Breast epithelium (tissue), 4 donors: ENCODE results near the gene PTPRM. TPM values are rescaled to one million over a fixed set of nuclear protein-coding genes. Genes with fewer than 3 reads are reported as not detected.

Source experiments
- DNase-seq, 2 donors: peaks; one replicate each; pipeline ENCODE4 v3.0.0-alpha.2; 2019; ENCODE audit warnings: low spot score in 2 of 2
- H3K27ac ChIP-seq, 2 donors: fragments of 200-600 bp; sonication (generic) in 1 of 2; one replicate each; pipeline ENCODE4 v1.5.1; 2016 to 2019; ENCODE audit warnings: mild to moderate bottlenecking in 1 of 2
- H3K27me3 ChIP-seq, 2 donors: fragments of 200-600 bp; sonication (generic) in 1 of 2; one replicate each; pipeline versions ENCODE4 v1.5.1 to v1.6.0; 2017 to 2019; ENCODE audit warnings: control low read depth in 1 of 2, mild to moderate bottlenecking in 1 of 2
- H3K36me3 ChIP-seq: fragments of 200-600 bp; one replicate; pipeline ENCODE4 v1.5.1; 2019
- H3K4me1 ChIP-seq, 2 donors: fragments of 200-600 bp; sonication (generic); one replicate each; pipeline ENCODE4 v1.5.1; 2016 to 2019; ENCODE audit warnings: control low read depth in 1 of 2
- H3K4me3 ChIP-seq, 3 donors: fragments of 200-600 bp; sonication (generic); 1 replicate in 2 of 3; 2 replicates in 1 of 3; pipeline ENCODE4 v1.5.1; 2016 to 2019; ENCODE audit warnings: mild to moderate bottlenecking in 3 of 3, moderate library complexity in 2 of 3
- H3K9me3 ChIP-seq, 2 donors: fragments of 200-600 bp; sonication (generic) in 1 of 2; one replicate each; pipeline ENCODE4 v1.5.1; 2016 to 2019; ENCODE audit warnings: control low read depth in 1 of 2
- POLR2A ChIP-seq: fragments of 450-650 bp; IDR thresholded peaks from one replicate; pipeline ENCODE4 v1.6.1; 2016; ENCODE audit warnings: antibody characterized with exemption, mild to moderate bottlenecking, moderate library complexity
- POLR2AphosphoS5 ChIP-seq, 3 donors: sonication (generic); formaldehyde crosslinking; IDR thresholded peaks; one replicate each; pipeline ENCODE4 v1.6.1; 2017; ENCODE audit warnings: antibody characterized with exemption in 3 of 3
- intact Hi-C: fragments of 100-400 bp; cut with DNase I; formaldehyde crosslinking; loops from one replicate; pipeline ENCODE4 v1.15.1; 2023; ENCODE audit warnings: low total_unique reads
- total RNA-seq, 3 donors: library from RNA; depleted of rRNA; stranded (reverse); fragments of >200 nt; gene quantifications; one replicate each; pipeline ENCODE4 v1.1.0, GENCODE V29; 2016
- TF ChIP-seq, protein P1 (sequence below), 3 donors: fragments of 450-650 bp; IDR thresholded peaks; one replicate each; pipeline ENCODE4 v1.5.1; 2016 to 2017; ENCODE audit warnings: antibody characterized with exemption in 3 of 3, mild to moderate bottlenecking in 3 of 3, moderate library complexity in 3 of 3

The PTPRM gene
- total RNA-seq, 3 donors from 2014 or later = 41.7 to 181 (median 140) TPM

DNA sequence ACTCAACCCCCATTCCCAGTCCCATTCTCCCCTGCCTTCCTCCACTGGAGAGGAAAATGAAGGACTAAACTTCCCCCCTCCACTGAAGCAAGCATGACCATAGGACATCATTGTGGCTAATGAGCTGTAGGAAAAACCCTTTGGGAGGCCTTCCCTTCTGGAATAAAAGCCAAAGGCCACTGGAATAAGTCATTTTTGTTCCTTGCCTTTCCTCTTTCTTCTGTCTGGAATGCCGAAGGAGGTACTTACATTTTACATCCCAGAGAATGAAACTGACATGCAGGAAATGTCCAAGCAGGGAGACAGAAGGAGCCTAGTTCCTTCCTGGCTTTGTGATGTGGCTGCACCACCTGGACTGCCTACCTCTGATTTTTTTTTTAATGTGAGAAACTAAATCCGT lies 9.1 kb upstream of the PTPRM start:
- no peaks in the 10 kb centered on the region for H3K9me3 ChIP-seq
- H3K36me3 ChIP-seq = no peaks in the 10 kb centered on the region
- no peaks in the 10 kb centered on the region for H3K4me1 ChIP-seq
- H3K4me3 ChIP-seq = no peak overlapping the region
- TF ChIP-seq, protein P1, sequence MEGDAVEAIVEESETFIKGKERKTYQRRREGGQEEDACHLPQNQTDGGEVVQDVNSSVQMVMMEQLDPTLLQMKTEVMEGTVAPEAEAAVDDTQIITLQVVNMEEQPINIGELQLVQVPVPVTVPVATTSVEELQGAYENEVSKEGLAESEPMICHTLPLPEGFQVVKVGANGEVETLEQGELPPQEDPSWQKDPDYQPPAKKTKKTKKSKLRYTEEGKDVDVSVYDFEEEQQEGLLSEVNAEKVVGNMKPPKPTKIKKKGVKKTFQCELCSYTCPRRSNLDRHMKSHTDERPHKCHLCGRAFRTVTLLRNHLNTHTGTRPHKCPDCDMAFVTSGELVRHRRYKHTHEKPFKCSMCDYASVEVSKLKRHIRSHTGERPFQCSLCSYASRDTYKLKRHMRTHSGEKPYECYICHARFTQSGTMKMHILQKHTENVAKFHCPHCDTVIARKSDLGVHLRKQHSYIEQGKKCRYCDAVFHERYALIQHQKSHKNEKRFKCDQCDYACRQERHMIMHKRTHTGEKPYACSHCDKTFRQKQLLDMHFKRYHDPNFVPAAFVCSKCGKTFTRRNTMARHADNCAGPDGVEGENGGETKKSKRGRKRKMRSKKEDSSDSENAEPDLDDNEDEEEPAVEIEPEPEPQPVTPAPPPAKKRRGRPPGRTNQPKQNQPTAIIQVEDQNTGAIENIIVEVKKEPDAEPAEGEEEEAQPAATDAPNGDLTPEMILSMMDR (IDR thresholded peaks at IDR 0.05) = no peak
- TF ChIP-seq POLR2A (no peak), POLR2AphosphoS5 (IDR thresholded peaks at IDR 0.05) (no peak)
- no peak for DNase-seq
- H3K27me3 ChIP-seq = no peaks in the 10 kb centered on the region
- intact Hi-C loops = no loop called here
- no peak overlapping the region for H3K27ac ChIP-seq

DNA sequence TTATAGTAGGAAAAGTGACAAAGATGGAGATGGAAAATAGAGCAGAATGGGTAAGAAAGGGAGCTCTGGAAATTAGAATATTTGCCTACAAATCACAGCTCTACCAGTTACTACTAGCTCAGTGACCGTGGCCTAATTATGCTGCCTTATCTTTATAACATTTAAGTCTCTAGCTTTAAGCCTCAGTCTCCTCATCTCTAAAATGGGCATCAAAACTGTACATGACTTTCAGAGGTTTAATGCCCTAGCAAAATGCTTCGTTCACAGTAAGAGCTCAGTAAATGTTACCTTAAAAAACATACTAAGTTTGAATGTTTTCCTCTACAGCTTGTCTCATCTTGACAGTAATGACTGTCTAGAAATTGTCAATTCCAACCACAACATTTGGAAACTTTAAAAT lies 8.3 kb upstream of the PTPRM start:
- TF ChIP-seq POLR2AphosphoS5 (IDR thresholded peaks at IDR 0.05) = no peak
- no peak for TF ChIP-seq POLR2A
- TF ChIP-seq, protein P1 (IDR thresholded peaks at IDR 0.05) = no peak
- Histone ChIP-seq H3K36me3 (no peaks in the 10 kb centered on the region), H3K27ac (no peak overlapping the region), H3K4me3 (no peak overlapping the region), H3K4me1 (no peaks in the 10 kb centered on the region), H3K9me3 (no peaks in the 10 kb centered on the region), H3K27me3 (no peaks in the 10 kb centered on the region)
- DNase-seq = no peak
- intact Hi-C loops = no loop called here

DNA sequence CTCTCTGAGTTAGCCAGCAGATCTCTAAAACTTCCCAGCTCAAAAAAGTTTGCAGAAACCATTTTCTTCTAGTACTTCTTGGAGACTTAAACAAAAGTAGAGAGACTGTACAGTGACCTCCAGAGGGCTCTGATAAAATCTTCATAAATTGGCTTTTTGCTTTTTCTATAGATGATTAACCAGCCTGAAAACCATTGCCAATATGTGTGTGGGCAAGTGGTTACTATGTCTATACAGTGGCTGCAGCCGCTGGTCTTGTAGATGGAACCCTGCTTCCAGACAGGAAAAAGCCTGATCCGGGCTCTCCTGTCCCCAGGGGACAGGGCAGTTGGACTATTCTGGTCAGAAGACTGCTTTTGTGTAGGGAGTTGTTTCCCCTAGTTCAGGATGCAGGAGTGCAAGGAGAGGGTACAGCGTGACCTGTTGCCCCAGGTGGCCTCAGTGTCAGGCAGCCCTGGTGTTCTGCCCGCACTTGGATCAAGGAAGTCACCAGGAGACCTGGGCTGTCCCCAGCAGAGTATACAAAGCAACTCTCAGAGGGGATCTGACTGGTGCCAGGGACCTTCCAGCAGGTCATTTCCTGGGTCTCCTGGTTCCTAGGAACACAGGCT lies 7.3 kb upstream of the PTPRM start:
- Histone ChIP-seq H3K36me3 (no peaks in the 10 kb centered on the region), H3K27ac (no peak overlapping the region), H3K9me3 (no peaks in the 10 kb centered on the region), H3K4me1 (no peaks in the 10 kb centered on the region), H3K27me3 (no peaks in the 10 kb centered on the region), H3K4me3 (no peak overlapping the region)
- no peak for DNase-seq
- intact Hi-C loops = no loop called here
- TF ChIP-seq POLR2AphosphoS5 (IDR thresholded peaks at IDR 0.05) (no peak), POLR2A (no peak)
- TF ChIP-seq, protein P1 (IDR thresholded peaks at IDR 0.05) = no peak

DNA sequence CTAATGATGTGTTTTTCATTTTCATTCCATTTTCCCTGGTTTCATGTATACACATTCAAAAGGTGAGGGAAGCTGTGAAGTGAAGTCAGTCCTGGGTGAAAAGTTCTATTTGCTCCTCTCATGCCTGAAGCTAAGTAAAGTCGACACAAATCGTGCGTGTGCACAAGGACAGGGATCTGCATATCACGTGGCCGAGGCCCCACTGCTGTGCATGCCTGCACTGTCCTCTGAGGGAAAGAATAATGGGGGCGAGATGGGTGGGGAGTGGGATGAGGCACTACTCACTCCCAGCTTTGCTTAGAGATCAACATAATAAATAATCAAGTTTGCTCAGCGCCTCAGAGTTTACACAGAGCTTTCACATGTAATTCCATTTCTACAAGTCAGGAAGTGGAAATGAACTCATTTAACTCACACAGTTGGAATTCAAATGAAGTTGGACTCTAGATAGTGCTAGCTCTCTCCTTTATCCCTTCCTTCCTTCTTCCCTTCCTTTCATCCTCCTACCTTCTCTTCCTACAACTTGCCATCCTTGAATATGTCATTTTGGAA lies 5.1 kb upstream of the PTPRM start:
- no peaks in the 10 kb centered on the region for H3K27me3 ChIP-seq
- no peaks in the 10 kb centered on the region for H3K9me3 ChIP-seq
- intact Hi-C loops = no loop called here
- H3K27ac ChIP-seq = no peak overlapping the region
- TF ChIP-seq, protein P1 (IDR thresholded peaks at IDR 0.05) = no peak
- TF ChIP-seq POLR2AphosphoS5 (IDR thresholded peaks at IDR 0.05) (no peak), POLR2A (no peak)
- H3K36me3 ChIP-seq = no peaks in the 10 kb centered on the region
- no peaks in the 10 kb centered on the region for H3K4me1 ChIP-seq
- H3K4me3 ChIP-seq = no peak overlapping the region
- no peak for DNase-seq

DNA sequence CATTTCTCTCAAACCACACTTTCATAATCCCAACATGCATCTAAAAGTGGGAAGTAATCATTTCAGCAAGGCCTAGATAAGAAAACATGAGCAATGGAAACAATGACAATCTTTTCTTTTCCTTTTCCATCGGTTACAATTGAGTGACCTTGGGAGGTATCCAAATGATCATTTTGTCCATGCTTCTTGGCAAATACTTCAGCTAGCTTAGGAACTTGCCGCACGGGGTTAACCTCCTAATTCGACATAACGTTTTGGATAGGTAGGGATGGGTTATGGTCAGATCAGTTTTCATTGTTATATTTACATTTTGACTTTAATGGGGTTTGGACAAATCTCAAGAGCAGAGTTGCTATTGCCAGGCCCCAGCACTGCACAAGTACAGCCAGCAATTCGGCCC lies 4.6 kb upstream of the PTPRM start:
- intact Hi-C loops = no loop called here
- H3K9me3 ChIP-seq = no peaks in the 10 kb centered on the region
- H3K27me3 ChIP-seq = no peaks in the 10 kb centered on the region
- H3K4me1 ChIP-seq = no peaks in the 10 kb centered on the region
- H3K27ac ChIP-seq = no peak overlapping the region
- H3K4me3 ChIP-seq = no peak overlapping the region
- DNase-seq = no peak
- TF ChIP-seq POLR2AphosphoS5 (IDR thresholded peaks at IDR 0.05) (no peak), POLR2A (no peak)
- TF ChIP-seq, protein P1 (IDR thresholded peaks at IDR 0.05) = no peak
- H3K36me3 ChIP-seq = no peaks in the 10 kb centered on the region
